HL-60 (cell line): ENCODE measurements around the gene AIFM2.

Source experiments
- CTCF ChIP-seq: IDR thresholded peaks from one replicate; pipeline ENCODE4 v1.5.1; 2011; ENCODE audit warnings: low read length, control low read depth, inconsistent platforms; ENCODE audit not compliant: insufficient read depth
- POLR2AphosphoS5 ChIP-seq: IDR thresholded peaks from 2 replicates; pipeline ENCODE4 v1.6.1; 2012; ENCODE audit warnings: low read depth
- SPI1 ChIP-seq: IDR thresholded peaks from 2 replicates; pipeline ENCODE4 v1.6.1; 2012; ENCODE audit warnings: low read depth, mild to moderate bottlenecking, borderline replicate concordance

GRCh38 chr10:70094250-70094649, 38.4 kb downstream of the AIFM2 start:
- TF ChIP-seq SPI1 (no peak), CTCF (no peak), POLR2AphosphoS5 (no peak)
